ENCODE data around the gene LYPD6B. TPM values are rescaled to one million over a fixed set of nuclear protein-coding genes. Genes with fewer than 3 reads are reported as not detected.

Gene LYPD6B
- total and polyA plus RNA-seq, 10 of the 15 experiments (the other 5 are each of a cell fraction or from before 2014, with no cell fraction given), result 1.0 to 6.6 (median 4.0) TPM

GRCh38 chr2:149104221-149104620 is 65.7 kb downstream of the LYPD6B start (continued):
- no peak for TF ChIP-seq ZBTB40 (IDR thresholded peaks at IDR 0.05; ENCODE audit: borderline replicate concordance)
- no peak for TF ChIP-seq NR2F1 (conservative IDR thresholded peaks at IDR 0.05)

- H3K9me3 ChIP-seq (replicated peaks; ENCODE audit: control insufficient read depth, insufficient read depth, low read length), result no peaks in the 10 kb centered on the region; the same call in 1 of the 3 replicates
- H2AFZ ChIP-seq (ENCODE audit: control insufficient read depth, low read depth, low read length), result no peak overlapping the region
- no TSS peak for BruUV-seq (replicated peaks)
- no peaks in the 10 kb centered on the region for H3K27me3 ChIP-seq (replicated peaks in 1 of 2; ENCODE audit: control insufficient read depth in 2 of 2, insufficient read depth in 2 of 2, low read length in 1 of 2)
- in situ Hi-C loops (cut with MboI) (no loop called here), intact Hi-C loops (cut with micrococcal nuclease; ENCODE audit: unreplicated experiment) (no loop called here)
- H3K4me3 ChIP-seq, result no peak overlapping the region
- ChIA-PET RAD21 (ENCODE audit: unreplicated experiment) (no interaction called here), SMC1A (ENCODE audit: uncharacterized antibody, unreplicated experiment) (no interaction called here), CTCF (no interaction called here), POLR2A (no interaction called here)
- 36% methylated on average over 1 of the region's 1 CpG for WGBS (ENCODE audit: insufficient coverage, insufficient replicate concordance, low lambda C conversion rate, missing lambda C conversion rate)
- no peaks in the 10 kb centered on the region for H3K4me1 ChIP-seq (ENCODE audit: control insufficient read depth, insufficient read depth, low read length)
- ATAC-seq, result no peak
- FAIRE-seq, result no peak
- H3K36me3 ChIP-seq (ENCODE audit: control insufficient read depth in 2 of 2, insufficient read depth in 2 of 2, low read length in 1 of 2), result no peaks in the 10 kb centered on the region
- no peak overlapping the region for H3K4me2 ChIP-seq (ENCODE audit: control insufficient read depth, insufficient read depth)
- H3K79me2 ChIP-seq (ENCODE audit: control insufficient read depth, insufficient read depth, low read length), result no peaks in the 10 kb centered on the region
- no peak overlapping the region for H3K27ac ChIP-seq (ENCODE audit: control insufficient read depth, insufficient read depth)
- no peak overlapping the region for H3K9ac ChIP-seq (ENCODE audit: control insufficient read depth, insufficient read depth, low read length)
- no peaks in the 10 kb centered on the region for H4K20me1 ChIP-seq (ENCODE audit: control insufficient read depth, insufficient read depth)
- no peak for DNase-seq (ENCODE audit: low read depth, low spot score)
- TF ChIP-seq FOXK2 (IDR thresholded peaks at IDR 0.05), result no peak
- TF ChIP-seq, protein P1, sequence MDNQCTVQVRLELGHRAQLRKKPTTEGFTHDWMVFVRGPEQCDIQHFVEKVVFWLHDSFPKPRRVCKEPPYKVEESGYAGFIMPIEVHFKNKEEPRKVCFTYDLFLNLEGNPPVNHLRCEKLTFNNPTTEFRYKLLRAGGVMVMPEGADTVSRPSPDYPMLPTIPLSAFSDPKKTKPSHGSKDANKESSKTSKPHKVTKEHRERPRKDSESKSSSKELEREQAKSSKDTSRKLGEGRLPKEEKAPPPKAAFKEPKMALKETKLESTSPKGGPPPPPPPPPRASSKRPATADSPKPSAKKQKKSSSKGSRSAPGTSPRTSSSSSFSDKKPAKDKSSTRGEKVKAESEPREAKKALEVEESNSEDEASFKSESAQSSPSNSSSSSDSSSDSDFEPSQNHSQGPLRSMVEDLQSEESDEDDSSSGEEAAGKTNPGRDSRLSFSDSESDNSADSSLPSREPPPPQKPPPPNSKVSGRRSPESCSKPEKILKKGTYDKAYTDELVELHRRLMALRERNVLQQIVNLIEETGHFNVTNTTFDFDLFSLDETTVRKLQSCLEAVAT (IDR thresholded peaks at IDR 0.05), result no peak
- no peak for TF ChIP-seq SUPT20H (IDR thresholded peaks at IDR 0.05; ENCODE audit: borderline replicate concordance, control insufficient read depth, low read depth, low read length)
- TF ChIP-seq NBN (IDR thresholded peaks at IDR 0.05), result no peak
- TF ChIP-seq EGR1 (IDR thresholded peaks at IDR 0.05; ENCODE audit: borderline replicate concordance in 1 of 2, low read depth in 2 of 2, low read length in 2 of 2), result no peak
- no peak for TF ChIP-seq NFYB (IDR thresholded peaks at IDR 0.05; ENCODE audit: insufficient read depth, low read depth, low read length)
Observed at GRCh38 chr2:149112068-149112467, 73.6 kb downstream of the LYPD6B start.
